HepG2 (cell line): Measurements from ENCODE around the gene ASB3. TPM values are rescaled to one million over a fixed set of nuclear protein-coding genes. Genes with fewer than 3 reads are reported as not detected.

ENCODE experiments used
- ATAC-seq: fragments of 200-7000 bp; cut with Tn5 transposase; 3 replicates; pipeline ENCODE4 v1.9.1; 2020; ENCODE audit warnings: mild to moderate bottlenecking, moderate library complexity
- BruUV-seq: library from RNA; stranded (reverse); fragments of 400-500 nt; replicated peaks from 2 replicates; lab custom pipeline; 2021; lab: Mats Ljungman, UMichigan
- CTCF ChIA-PET: fragments of 300-600 bp; formaldehyde crosslinking; extraction: SDS; loops from one replicate; lab custom pipeline; 2021; ENCODE audit warnings: low total read pairs, inconsistent platforms, low intra/inter-chr PET ratio; lab: Yijun Ruan, JAX
- POLR2A ChIA-PET: fragments of 350-600 bp; sonication (Branson Sonifier 250); formaldehyde crosslinking; loops from one replicate; lab custom pipeline; 2020; ENCODE audit warnings: antibody characterized with exemption, inconsistent platforms; lab: Yijun Ruan, JAX
- DNase-seq: peaks from one replicate; pipeline ENCODE4 v3.0.0-alpha.2; 2015; ENCODE audit warnings: low spot score
- FAIRE-seq: peaks from 3 replicates; lab custom pipeline; 2011; peaks lifted over from hg19 to GRCh38; lab: Jason Lieb, UNC
- H2AFZ ChIP-seq: one replicate; pipeline ENCODE4 v1.6.1; 2011; ENCODE audit warnings: low read length, inconsistent platforms
- H3K27ac ChIP-seq: fragments of 300-600 bp; 3 replicates; pipeline ENCODE4 v1.8.0; 2011; ENCODE audit warnings: mixed run types, mild to moderate bottlenecking, mixed read lengths, low read length, inconsistent platforms; ENCODE audit not compliant: insufficient read depth; ENCODE audit errors: extremely low read length
- H3K27me3 ChIP-seq, 2 experiments: fragments of 200-600 bp in 1 of 2; 2 replicates in 1 of 2; 3 replicates in 1 of 2; pipeline versions ENCODE4 v1.6.0 to v1.8.0; 2011; ENCODE audit warnings: low read length in 2 of 2, mild to moderate bottlenecking in 2 of 2, moderate library complexity in 2 of 2, inconsistent platforms in 1 of 2; ENCODE audit not compliant: insufficient read depth in 2 of 2, control insufficient read depth in 1 of 2
- H3K36me3 ChIP-seq, 2 experiments: fragments of 200-600 bp in 1 of 2; replicated peaks in 1 of 2; 2 replicates in 1 of 2; 3 replicates in 1 of 2; pipeline versions ENCODE4 v1.5.1 to v1.8.0; 2011; ENCODE audit warnings: low read length in 2 of 2, inconsistent platforms in 1 of 2; ENCODE audit not compliant: insufficient read depth in 2 of 2, control insufficient read depth in 1 of 2
- H3K4me1 ChIP-seq: 2 replicates; pipeline ENCODE4 v1.5.1; 2012; ENCODE audit warnings: low read length, inconsistent platforms; ENCODE audit not compliant: insufficient read depth
- H3K4me2 ChIP-seq: 2 replicates; pipeline ENCODE4 v1.6.0; 2011; ENCODE audit warnings: low read depth, low read length, inconsistent platforms
- H3K4me3 ChIP-seq, 3 experiments: fragments of 200-600 bp in 1 of 3; sonication (generic), shearing (Covaris generic) in 1 of 3; replicated peaks in 1 of 3; 2 replicates each; pipeline ENCODE4 v1.5.1; 2011 to 2016; ENCODE audit warnings: low read length in 3 of 3, inconsistent platforms in 2 of 3, low read depth in 2 of 3, mild to moderate bottlenecking in 2 of 3, control low read depth in 1 of 3, mixed read lengths in 1 of 3; ENCODE audit not compliant: insufficient read depth in 1 of 3
- H3K79me2 ChIP-seq: one replicate; pipeline ENCODE4 v1.6.1; 2011; ENCODE audit warnings: low read length, inconsistent platforms; ENCODE audit not compliant: insufficient read depth
- H3K9ac ChIP-seq: 2 replicates; pipeline ENCODE4 v1.6.0; 2011; ENCODE audit warnings: mild to moderate bottlenecking, low read depth, low read length, inconsistent platforms; ENCODE audit not compliant: insufficient read depth
- H3K9me3 ChIP-seq: 2 replicates; pipeline ENCODE4 v1.5.1; 2012; ENCODE audit warnings: mild to moderate bottlenecking, low read length
- H4K20me1 ChIP-seq: 2 replicates; pipeline ENCODE4 v1.6.0; 2011; ENCODE audit warnings: inconsistent platforms, mild to moderate bottlenecking, low read length, moderate library complexity; ENCODE audit not compliant: insufficient read depth
- ARID2 ChIP-seq: sonication (generic); formaldehyde crosslinking; IDR thresholded peaks from 2 replicates; pipeline ENCODE4 v1.8.1; 2022; ENCODE audit warnings: mild to moderate bottlenecking, missing genetic modification reagents, borderline replicate concordance
- CHD2 ChIP-seq: IDR thresholded peaks from 2 replicates; pipeline ENCODE4 v1.6.1; 2011; ENCODE audit warnings: low read depth, low read length, improper control_type of control experiment
- FUBP1 ChIP-seq: sonication (generic); formaldehyde crosslinking; IDR thresholded peaks from 2 replicates; pipeline ENCODE4 v1.5.1; 2020; ENCODE audit warnings: missing genetic modification reagents, mild to moderate bottlenecking, borderline replicate concordance
- IRF1 ChIP-seq: sonication (generic); formaldehyde crosslinking; IDR thresholded peaks from 2 replicates; pipeline ENCODE4 v1.4.0; 2020; ENCODE audit warnings: low read depth, mild to moderate bottlenecking, missing genetic modification reagents
- NFYB ChIP-seq: sonication (generic); formaldehyde crosslinking; IDR thresholded peaks from 2 replicates; pipeline ENCODE4 v1.4.0; 2020; ENCODE audit warnings: missing genetic modification reagents
- PAF1 ChIP-seq: IDR thresholded peaks from 2 replicates; pipeline ENCODE4 v1.6.1; 2016; ENCODE audit warnings: missing genetic modification reagents, missing compliant biosample characterization
- REXO4 ChIP-seq: sonication (generic); formaldehyde crosslinking; IDR thresholded peaks from 2 replicates; pipeline ENCODE4 v1.8.0; 2022; ENCODE audit warnings: missing genetic modification reagents, mild to moderate bottlenecking, borderline replicate concordance
- SIN3B ChIP-seq: fragments of 150-350 bp; IDR thresholded peaks from 2 replicates; pipeline ENCODE4 v1.6.1; 2014; ENCODE audit warnings: low read length
- SMAD3 ChIP-seq: sonication (generic); formaldehyde crosslinking; IDR thresholded peaks from 2 replicates; pipeline ENCODE4 v1.4.0; 2020; ENCODE audit warnings: missing genetic modification reagents
- SMC3 ChIP-seq: IDR thresholded peaks from 2 replicates; pipeline ENCODE4 v1.6.1; 2011; ENCODE audit warnings: low read length, improper control_type of control experiment
- ZC3H4 ChIP-seq: sonication (generic); formaldehyde crosslinking; IDR thresholded peaks from 2 replicates; pipeline ENCODE4 v1.4.0; 2020; ENCODE audit warnings: missing genetic modification reagents, borderline replicate concordance
- ZNF563 ChIP-seq: sonication (generic); formaldehyde crosslinking; IDR thresholded peaks from 2 replicates; pipeline ENCODE4 v1.8.0; 2022; ENCODE audit warnings: mild to moderate bottlenecking, moderate library complexity, missing genetic modification reagents
- ZNF629 ChIP-seq: sonication (generic); formaldehyde crosslinking; conservative IDR thresholded peaks from 2 replicates; pipeline ENCODE4 v1.5.0; 2020; ENCODE audit warnings: missing genetic modification reagents
- ZNF646 ChIP-seq: sonication (generic); formaldehyde crosslinking; IDR thresholded peaks from 2 replicates; pipeline ENCODE4 v1.9.0; 2021; ENCODE audit warnings: mild to moderate bottlenecking, missing genetic modification reagents
- WGBS: methylation state at CpG from one replicate; pipeline ENCODE4 v1.1.6; 2017; ENCODE audit warnings: low lambda C conversion rate; 5-methylcytosine and 5-hydroxymethylcytosine counted together
- in situ Hi-C: cut with HindIII; loops from 2 replicates; pipeline ENCODE4 v1.10.0; 2017; ENCODE audit warnings: low pct_unique_long_range_greater_than_20kb; ENCODE audit not compliant: extremely low pct_ligation_motif_present
- intact Hi-C: fragments of 100-400 bp; cut with micrococcal nuclease; formaldehyde crosslinking; loops from one replicate; pipeline ENCODE4 v1.10.0; 2022; ENCODE audit not compliant: unreplicated experiment
- polyA plus RNA-seq, 8 experiments: library from polyadenylated mRNA; depleted of rRNA in 3 of 8; stranded (reverse) in 7 of 8; unstranded in 1 of 8; fragments of >200 nt; fragmentation: Illumina TruSeq in 4 of 8; extraction: Trizol in 4 of 8; gene quantifications; 2 replicates each; pipeline versions ENCODE4 v1.2.1 to v1.2.3, GENCODE V29; 2011 to 2016; ENCODE audit warnings: low read depth in 4 of 8, missing spikeins in 1 of 8, mixed read lengths in 1 of 8; ENCODE audit not compliant: insufficient read depth in 1 of 8
- total RNA-seq, 5 experiments: library from RNA; depleted of rRNA; stranded (reverse); fragments of >200 nt; fragmentation: Illumina TruSeq; extraction: Trizol; gene quantifications; 2 replicates each; pipeline ENCODE4 v1.2.3, GENCODE V29; 2016; ENCODE audit warnings: low read depth in 1 of 5

ASB3 gene
- total and polyA plus RNA-seq, 2 of the 13 experiments (the other 11 are each of a cell fraction or from before 2014, with no cell fraction given) = 40.1 to 41.8 TPM

GRCh38 chr2:53632126-53632460 is 154.7 kb downstream of the ASB3 start (continued):
- no peak for TF ChIP-seq ZNF563 (CRISPR knock-in tag)

- no peaks in the 10 kb centered on the region for H3K27me3 ChIP-seq
- BruUV-seq = no TSS peak
- H3K4me1 ChIP-seq = peaks cover 8% of the 10 kb centered on the region
- 25% methylated on average over 3 of the region's 3 CpGs for WGBS
- ChIA-PET CTCF (no interaction called here), POLR2A (no interaction called here)
- no peak overlapping the region for H3K27ac ChIP-seq
- in situ Hi-C loops = no loop called here
- FAIRE-seq = no peak
- no peaks in the 10 kb centered on the region for H3K36me3 ChIP-seq
- no peak overlapping the region for H2AFZ ChIP-seq
- no peaks in the 10 kb centered on the region for H3K79me2 ChIP-seq
- intact Hi-C loops = no loop called here
- no peak overlapping the region for H3K4me2 ChIP-seq
- DNase-seq = no peak
- no peak overlapping the region for H3K4me3 ChIP-seq
- H4K20me1 ChIP-seq = no peaks in the 10 kb centered on the region
- H3K9me3 ChIP-seq = no peaks in the 10 kb centered on the region
- H3K9ac ChIP-seq = no peak overlapping the region
- ATAC-seq = no peak
- TF ChIP-seq ZC3H4 (no peak), CHD2 (no peak), SMAD3 (no peak), NFYB (CRISPR knock-in tag) (no peak), SIN3B (no peak), ZNF646 (CRISPR knock-in tag) (no peak), ZNF629 (CRISPR knock-in tag) (no peak), SMC3 (no peak), FUBP1 (CRISPR knock-in tag) (no peak), PAF1 (CRISPR knock-in tag) (no peak), REXO4 (CRISPR knock-in tag) (no peak), ARID2 (CRISPR knock-in tag) (no peak), IRF1 (CRISPR knock-in tag) (no peak)
Observed at GRCh38 chr2:53631313-53632125, 155.2 kb downstream of the ASB3 start.
